Measurements from ENCODE around the gene TEX51. TPM values are rescaled to one million over a fixed set of nuclear protein-coding genes. Genes with fewer than 3 reads are reported as not detected.

TEX51 gene
- total and polyA plus RNA-seq, 2 of the 4 experiments (the other 2 are of a cell fraction): not detected

- Histone ChIP-seq H2BK5ac (ENCODE audit: low read depth, low read length, poor library complexity, severe bottlenecking) (peak overlapping the region; percentile 55), H3K4me2 (ENCODE audit: low read depth, low read length) (no peak overlapping the region), H3K79me1 (ENCODE audit: low read depth in 1 of 2, low read length in 2 of 2) (no peaks in the 10 kb centered on the region), H4K20me1 (ENCODE audit: insufficient read depth, low read length) (no peaks in the 10 kb centered on the region), H3K56ac (ENCODE audit: extremely low read depth, insufficient read depth, low read length) (no peak overlapping the region), H3K36me3 (ENCODE audit: control insufficient read depth, insufficient read depth, low read length) (no peaks in the 10 kb centered on the region), H3K9me1 (ENCODE audit: insufficient read depth, low read length) (0 out of 2 replicates have a peak, but pooled peaks cover 4% of the 10 kb centered on the region), H3K14ac (replicated peaks; ENCODE audit: low read depth, low read length) (no peak overlapping the region), H3K9me3 (ENCODE audit: control insufficient read depth, insufficient read depth, low read length) (no peaks in the 10 kb centered on the region), H4K8ac (ENCODE audit: low read depth in 2 of 2, low read length in 2 of 2) (no peak overlapping the region), H2AFZ (replicated peaks; ENCODE audit: low read length, poor library complexity) (no peak overlapping the region), H2BK20ac (ENCODE audit: low read depth, low read length) (no peak overlapping the region), H3K9ac (ENCODE audit: low read depth, low read length) (no peak overlapping the region), H3K4me1 (ENCODE audit: control insufficient read depth, insufficient read depth, low read length) (no peaks in the 10 kb centered on the region), H2BK15ac (ENCODE audit: low read depth, low read length) (no peak overlapping the region), H4K5ac (ENCODE audit: low read depth, low read length) (no peak overlapping the region), H3K18ac (ENCODE audit: low read depth, low read length) (no peak overlapping the region), H2AK9ac (replicated peaks; ENCODE audit: low read depth, low read length, poor library complexity) (no peak overlapping the region), H3K27ac (ENCODE audit: insufficient read depth, low read length) (no peak overlapping the region), H3K4ac (ENCODE audit: low read depth, low read length) (no peak overlapping the region), H2AK5ac (ENCODE audit: low read depth, low read length) (no peak overlapping the region), H3K27me3 (ENCODE audit: control insufficient read depth, insufficient read depth, low read length) (no peaks in the 10 kb centered on the region; the same call in none of the 2 replicates), H2BK120ac (ENCODE audit: low read depth, low read length) (no peak overlapping the region), H4K91ac (ENCODE audit: insufficient read depth, low read depth, low read length) (no peak overlapping the region), H3K4me3 (ENCODE audit: insufficient read depth, low read depth, low read length) (no peak overlapping the region), H3K23ac (ENCODE audit: low read depth, low read length) (no peak overlapping the region)
- ChIA-PET CTCF (no interaction called here), POLR2A (ENCODE audit: unreplicated experiment) (no interaction called here)
- intact Hi-C loops (cut with micrococcal nuclease) (loop anchor here (10.0 kb wide), 1 partner anchor 175 kb away; no protein-coding TSS in a partner anchor), dilution Hi-C loops (cut with HindIII; ENCODE audit: low sequenced_read_pairs, unreplicated experiment) (no loop called here), in situ Hi-C loops (cut with MboI; ENCODE audit: low sequenced_read_pairs) (no loop called here)
- ATAC-seq (ENCODE audit: low read depth): no peak
- no peak for DNase-seq
- 89% methylated on average over 10 of the region's 12 CpGs; no CpG with 5 or more reads in 1 of the 2 experiments for WGBS, 2 experiments (ENCODE audit: extremely low coverage in 2 of 2, insufficient read length in 1 of 2)
- no TSS peak for BruUV-seq (replicated peaks)
- TF ChIP-seq MAZ (IDR thresholded peaks at IDR 0.05; ENCODE audit: borderline replicate concordance, low read depth, low read length): no peak
- TF ChIP-seq NFE2L2 (IDR thresholded peaks at IDR 0.05; ENCODE audit: low read depth, low read length): no peak
- TF ChIP-seq MXI1 (IDR thresholded peaks at IDR 0.05; ENCODE audit: borderline replicate concordance, low read depth, low read length): no peak
- no peak for TF ChIP-seq MAFK (IDR thresholded peaks at IDR 0.05; ENCODE audit: low read depth, low read length)
- no peak for TF ChIP-seq ELK1 (IDR thresholded peaks at IDR 0.05; ENCODE audit: borderline replicate concordance, low read depth, low read length)
- no peak for TF ChIP-seq RAD21 (IDR thresholded peaks at IDR 0.05; ENCODE audit: low read length)
- TF ChIP-seq FOS (IDR thresholded peaks at IDR 0.05; ENCODE audit: low read depth, low read length): no peak
- no peak for TF ChIP-seq SMC3 (IDR thresholded peaks at IDR 0.05; ENCODE audit: low read depth, low read length)
- TF ChIP-seq CEBPB (IDR thresholded peaks at IDR 0.05; ENCODE audit: low read depth, low read length): no peak
- TF ChIP-seq CTCF (conservative IDR thresholded peaks at IDR 0.05; ENCODE audit: low read depth, low read length): no peak
- no peak for TF ChIP-seq POLR2A (IDR thresholded peaks at IDR 0.05; ENCODE audit: low read depth, low read length)
- no peak for TF ChIP-seq CHD1 (IDR thresholded peaks at IDR 0.05; ENCODE audit: low read depth, low read length)
- TF ChIP-seq RCOR1 (IDR thresholded peaks at IDR 0.05; ENCODE audit: insufficient replicate concordance, low read length): no peak
These were observed 19.1 kb upstream of the TEX51 start for GRCh38 chr2:126879348-126880298.

Data from IMR-90 (cell line).